Smooth muscle cell (in vitro differentiated cells): Measurements from ENCODE around the gene ARHGEF9. TPM values are rescaled to one million over a fixed set of nuclear protein-coding genes. Genes with fewer than 3 reads are reported as not detected.
"Not testable (repeated sequence)": the region's sequence is repeated elsewhere in the genome, so short reads cannot be mapped to it uniquely, and the experiment has no call there.

Source experiments
- DNase-seq: peaks from one replicate; lab custom pipeline; 2025; ENCODE audit not compliant: unreplicated experiment; lab: John Stamatoyannopoulos, UW
- H2AFZ ChIP-seq: fragments of 200-600 bp; sonication (generic); 2 replicates; pipeline ENCODE4 v1.6.0; 2016; ENCODE audit warnings: antibody characterized with exemption, low read depth, mild to moderate bottlenecking
- H3F3A ChIP-seq: fragments of 200-600 bp; sonication (generic); 2 replicates; pipeline ENCODE4 v1.6.0; 2017; ENCODE audit warnings: antibody characterized with exemption, low read depth
- H3K27ac ChIP-seq: fragments of 200-600 bp; sonication (generic); 2 replicates; pipeline ENCODE4 v1.5.1; 2016; ENCODE audit warnings: low read depth, mild to moderate bottlenecking
- H3K27me3 ChIP-seq: fragments of 200-600 bp; sonication (generic); 2 replicates; pipeline ENCODE4 v1.6.1; 2016; ENCODE audit warnings: low read depth, mild to moderate bottlenecking
- H3K36me3 ChIP-seq: fragments of 200-600 bp; sonication (generic); 2 replicates; pipeline ENCODE4 v1.5.1; 2016; ENCODE audit warnings: low read depth
- H3K4me1 ChIP-seq: fragments of 200-600 bp; sonication (generic); 2 replicates; pipeline ENCODE4 v1.5.1; 2016; ENCODE audit warnings: low read depth
- H3K4me2 ChIP-seq: fragments of 200-600 bp; sonication (generic); 2 replicates; pipeline ENCODE4 v1.6.0; 2016; ENCODE audit warnings: mild to moderate bottlenecking
- H3K4me3 ChIP-seq: fragments of 200-600 bp; sonication (generic); 2 replicates; pipeline ENCODE4 v1.5.1; 2016; ENCODE audit warnings: mild to moderate bottlenecking
- H3K79me2 ChIP-seq: fragments of 200-600 bp; sonication (generic); 2 replicates; pipeline ENCODE4 v1.6.0; 2016; ENCODE audit warnings: low read depth, mild to moderate bottlenecking
- H3K9ac ChIP-seq: fragments of 200-600 bp; sonication (generic); 2 replicates; pipeline ENCODE4 v1.6.0; 2016; ENCODE audit warnings: low read depth
- H3K9me3 ChIP-seq: fragments of 200-600 bp; sonication (generic); replicated peaks from 2 replicates; pipeline ENCODE4 v1.5.1; 2016; ENCODE audit warnings: low read depth
- H4K20me1 ChIP-seq: fragments of 200-600 bp; sonication (generic); 2 replicates; pipeline ENCODE4 v1.6.0; 2016; ENCODE audit warnings: low read depth
- WGBS: methylation state at CpG from one replicate; pipeline ENCODE4 v1.1.7; 2016; ENCODE audit warnings: low lambda C conversion rate; 5-methylcytosine and 5-hydroxymethylcytosine counted together
- polyA plus RNA-seq: library from polyadenylated mRNA; unstranded; fragments of >200 nt; fragmentation: Nextera tagmentation; extraction: Ambion mirVana; gene quantifications from 2 replicates; pipeline ENCODE4 v1.2.1, GENCODE V29; 2016
- total RNA-seq: library from RNA; depleted of rRNA; stranded (reverse); fragments of >200 nt; gene quantifications from 2 replicates; pipeline ENCODE4 v1.2.3, GENCODE V29; 2014
- TF ChIP-seq, protein P1 (sequence below): fragments of 200-600 bp; sonication (generic); IDR thresholded peaks from 2 replicates; pipeline ENCODE4 v1.5.1; 2017; ENCODE audit warnings: borderline replicate concordance, mild to moderate bottlenecking, antibody characterized with exemption; ENCODE audit not compliant: insufficient read depth, poor library complexity, severe bottlenecking

The ARHGEF9 gene
- total and polyA plus RNA-seq, 2 experiments from 2014 or later: 10.6 to 17.4 TPM

- Histone ChIP-seq H3K9me3 (no peaks in the 10 kb centered on the region), H3K9ac (no peak overlapping the region), H3K4me3 (no peak overlapping the region), H3K36me3 (no peaks in the 10 kb centered on the region), H3K79me2 (no peaks in the 10 kb centered on the region), H3K27ac (no peak overlapping the region), H2AFZ (no peak overlapping the region), H4K20me1 (no peaks in the 10 kb centered on the region), H3K27me3 (no peaks in the 10 kb centered on the region), H3F3A (no peaks in the 10 kb centered on the region), H3K4me2 (no peak overlapping the region), H3K4me1 (no peaks in the 10 kb centered on the region)
- no peak for DNase-seq
- WGBS: 67% methylated on average over 5 of the region's 5 CpGs
- TF ChIP-seq, protein P1, sequence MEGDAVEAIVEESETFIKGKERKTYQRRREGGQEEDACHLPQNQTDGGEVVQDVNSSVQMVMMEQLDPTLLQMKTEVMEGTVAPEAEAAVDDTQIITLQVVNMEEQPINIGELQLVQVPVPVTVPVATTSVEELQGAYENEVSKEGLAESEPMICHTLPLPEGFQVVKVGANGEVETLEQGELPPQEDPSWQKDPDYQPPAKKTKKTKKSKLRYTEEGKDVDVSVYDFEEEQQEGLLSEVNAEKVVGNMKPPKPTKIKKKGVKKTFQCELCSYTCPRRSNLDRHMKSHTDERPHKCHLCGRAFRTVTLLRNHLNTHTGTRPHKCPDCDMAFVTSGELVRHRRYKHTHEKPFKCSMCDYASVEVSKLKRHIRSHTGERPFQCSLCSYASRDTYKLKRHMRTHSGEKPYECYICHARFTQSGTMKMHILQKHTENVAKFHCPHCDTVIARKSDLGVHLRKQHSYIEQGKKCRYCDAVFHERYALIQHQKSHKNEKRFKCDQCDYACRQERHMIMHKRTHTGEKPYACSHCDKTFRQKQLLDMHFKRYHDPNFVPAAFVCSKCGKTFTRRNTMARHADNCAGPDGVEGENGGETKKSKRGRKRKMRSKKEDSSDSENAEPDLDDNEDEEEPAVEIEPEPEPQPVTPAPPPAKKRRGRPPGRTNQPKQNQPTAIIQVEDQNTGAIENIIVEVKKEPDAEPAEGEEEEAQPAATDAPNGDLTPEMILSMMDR: no peak
Observed at GRCh38 chrX:63812823-63813222, 27.8 kb upstream of the ARHGEF9 start.

- no peaks in the 10 kb centered on the region for H4K20me1 ChIP-seq
- TF ChIP-seq, protein P1: no peak
- H3K27ac ChIP-seq: no peak overlapping the region
- H3K4me2 ChIP-seq: no peak overlapping the region
- no peak overlapping the region for H3K4me3 ChIP-seq
- DNase-seq: no peak
- no peaks in the 10 kb centered on the region for H3K27me3 ChIP-seq
- no peaks in the 10 kb centered on the region for H3K4me1 ChIP-seq
- H3K9ac ChIP-seq: no peak overlapping the region
- no peaks in the 10 kb centered on the region for H3K9me3 ChIP-seq
- WGBS: 77% methylated on average over 2 of the region's 2 CpGs
- no peak overlapping the region for H2AFZ ChIP-seq
- no peaks in the 10 kb centered on the region for H3F3A ChIP-seq
- H3K79me2 ChIP-seq: no peaks in the 10 kb centered on the region
- H3K36me3 ChIP-seq: no peaks in the 10 kb centered on the region
Observed at GRCh38 chrX:63810746-63811145, 25.7 kb upstream of the ARHGEF9 start.

- no peaks in the 10 kb centered on the region for H3K36me3 ChIP-seq
Observed at GRCh38 chrX:63809173-63809572, 24.2 kb upstream of the ARHGEF9 start.

DNA sequence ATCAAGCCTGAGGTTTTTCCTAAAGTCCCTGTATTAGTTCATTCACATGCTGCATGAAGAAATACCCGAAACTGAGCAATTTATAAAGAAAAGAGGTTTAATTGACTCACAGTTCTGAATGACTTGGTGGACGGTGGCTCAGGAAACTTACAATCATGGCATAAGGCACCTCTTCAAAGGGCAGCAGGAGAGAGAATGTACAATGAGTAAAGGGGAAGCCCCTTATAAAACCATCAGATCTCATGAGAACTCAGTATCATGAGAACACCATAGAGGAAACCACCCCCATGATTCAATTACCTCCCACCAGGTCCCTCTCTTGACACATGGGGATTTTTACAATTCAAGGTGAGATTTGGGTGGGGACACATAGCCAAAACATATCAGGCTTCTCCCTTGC lies 10.4 kb upstream of the ARHGEF9 start:
- not testable (repeated sequence) for H3K4me1 ChIP-seq, H3K27me3 ChIP-seq, H3K9ac ChIP-seq, H4K20me1 ChIP-seq, H3K36me3 ChIP-seq, H3K79me2 ChIP-seq, H3K27ac ChIP-seq, H3K4me3 ChIP-seq, H2AFZ ChIP-seq, H3K9me3 ChIP-seq, DNase-seq, H3F3A ChIP-seq, H3K4me2 ChIP-seq
- 79% methylated on average over 2 of the region's 2 CpGs for WGBS

More at GRCh38 chrX:63809173-63809572, 24.2 kb upstream of the ARHGEF9 start:
- Histone ChIP-seq H3K4me2 (no peak overlapping the region), H3K9ac (no peak overlapping the region), H3K4me1 (no peaks in the 10 kb centered on the region), H2AFZ (no peak overlapping the region), H3K4me3 (no peak overlapping the region), H3K27me3 (no peaks in the 10 kb centered on the region), H3K27ac (no peak overlapping the region), H4K20me1 (no peaks in the 10 kb centered on the region), H3F3A (no peaks in the 10 kb centered on the region), H3K9me3 (no peaks in the 10 kb centered on the region), H3K79me2 (no peaks in the 10 kb centered on the region)
- no peak for DNase-seq
- WGBS: 35% methylated on average over 3 of the region's 3 CpGs
- TF ChIP-seq, protein P1: no peak
